HG03196 (cell line): ENCODE measurements around the gene SND1.

Experiments
- ATAC-seq: cut with Tn5 transposase; IDR thresholded peaks from one replicate; pipeline ENCODE4 v1.9.1; 2021; ENCODE audit not compliant: unreplicated experiment

Gene SND1

GRCh38 chr7:127651556-127652332, at the start of gene SND1:
Gene SND1 (plus strand): TSS chr7:127652194. CDS start chr7:127652374, 180 bp downstream.
- peak; percentile 98 for ATAC-seq

GRCh38 chr7:127608446-127608845, 43.5 kb upstream of the SND1 start:
- no peak for ATAC-seq

- no peak for ATAC-seq
Observed at GRCh38 chr7:127609297-127609696, 42.7 kb upstream of the SND1 start.

GRCh38 chr7:127612263-127612662, 39.7 kb upstream of the SND1 start:
- ATAC-seq = no peak

- ATAC-seq = no peak
Observed at GRCh38 chr7:127616724-127617123, 35.3 kb upstream of the SND1 start.

- ATAC-seq = no peak
Observed at GRCh38 chr7:127618042-127618441, 34.0 kb upstream of the SND1 start, which contains the start of gene PAX4. Gene PAX4 (minus strand): TSS chr7:127618142. CDS start chr7:127615928, 2,214 bp downstream.

GRCh38 chr7:127618775-127619174, 33.2 kb upstream of the SND1 start:
- no peak for ATAC-seq

- ATAC-seq = no peak
Observed at GRCh38 chr7:127619681-127620405, 32.2 kb upstream of the SND1 start.

- ATAC-seq = no peak
Observed at GRCh38 chr7:127620406-127621233, 31.4 kb upstream of the SND1 start.

- ATAC-seq = no peak
Observed at GRCh38 chr7:127625331-127625730, 26.7 kb upstream of the SND1 start.

- no peak for ATAC-seq
Observed at GRCh38 chr7:127628445-127628844, 23.5 kb upstream of the SND1 start.

GRCh38 chr7:127629268-127629854, 22.6 kb upstream of the SND1 start:
- ATAC-seq = no peak

- no peak for ATAC-seq
Observed at GRCh38 chr7:127632276-127632910, 19.6 kb upstream of the SND1 start.

GRCh38 chr7:127635659-127636285, 16.2 kb upstream of the SND1 start:
- no peak for ATAC-seq

- no peak for ATAC-seq
Observed at GRCh38 chr7:127638197-127638596, 13.8 kb upstream of the SND1 start.

- ATAC-seq = no peak
Observed at GRCh38 chr7:127644484-127644883, 7.5 kb upstream of the SND1 start.

- ATAC-seq = no peak
Observed at GRCh38 chr7:127647636-127648035, 4.4 kb upstream of the SND1 start.

- ATAC-seq = no peak
Observed at GRCh38 chr7:127648986-127649385, 3.0 kb upstream of the SND1 start.

- ATAC-seq = peak; percentile 2
Observed at GRCh38 chr7:127650847-127651555, 993 bp upstream of the SND1 start.
